Tibial nerve (tissue), 4 donors: Measurements from ENCODE around the gene ASPM. TPM values are rescaled to one million over a fixed set of nuclear protein-coding genes. Genes with fewer than 3 reads are reported as not detected.
"Not testable (repeated sequence)": the region's sequence is repeated elsewhere in the genome, so short reads cannot be mapped to it uniquely, and the experiment has no call there.

Experiments
- DNase-seq, 2 donors: peaks; one replicate each; pipeline ENCODE4 v3.0.0-alpha.2; 2019; ENCODE audit warnings: low spot score in 2 of 2
- H3K27ac ChIP-seq, 4 donors: fragments of 200-600 bp; sonication (generic) in 3 of 4; one replicate each; pipeline ENCODE4 v1.5.1; 2017 to 2019; ENCODE audit warnings: mild to moderate bottlenecking in 1 of 4
- H3K27me3 ChIP-seq, 2 donors: fragments of 200-600 bp; sonication (generic) in 1 of 2; one replicate each; pipeline versions ENCODE4 v1.5.1 to v1.6.0; 2017 to 2019
- H3K36me3 ChIP-seq, 3 donors: fragments of 200-600 bp; sonication (generic); one replicate each; pipeline ENCODE4 v1.5.1; 2018 to 2019
- H3K4me1 ChIP-seq, 4 donors: fragments of 200-600 bp; sonication (generic) in 3 of 4; one replicate each; pipeline ENCODE4 v1.5.1; 2017 to 2019
- H3K4me3 ChIP-seq, 4 donors: fragments of 200-600 bp; sonication (generic) in 3 of 4; one replicate each; pipeline ENCODE4 v1.5.1; 2017 to 2019; ENCODE audit warnings: mild to moderate bottlenecking in 1 of 4, moderate library complexity in 1 of 4
- H3K9me3 ChIP-seq, 4 donors: fragments of 200-600 bp; sonication (generic) in 3 of 4; one replicate each; pipeline ENCODE4 v1.5.1; 2017 to 2019
- CTCF ChIP-seq, 5 experiments: fragments of 200-600 bp in 3 of 5; fragments of 450-650 bp in 2 of 5; sonication (generic) in 3 of 5; IDR thresholded peaks; one replicate each; pipeline ENCODE4 v1.5.1; 2016 to 2019; ENCODE audit warnings: antibody characterized with exemption in 5 of 5, mild to moderate bottlenecking in 3 of 5, moderate library complexity in 2 of 5
- EP300 ChIP-seq, 2 donors: sonication (generic); formaldehyde crosslinking; IDR thresholded peaks; one replicate each; pipeline ENCODE4 v1.6.1; 2017; ENCODE audit warnings: antibody characterized with exemption in 2 of 2, mild to moderate bottlenecking in 1 of 2
- POLR2A ChIP-seq, 2 donors: fragments of 450-650 bp; IDR thresholded peaks; one replicate each; pipeline ENCODE4 v1.6.1; 2017; ENCODE audit warnings: antibody characterized with exemption in 2 of 2, mild to moderate bottlenecking in 2 of 2, moderate library complexity in 2 of 2
- WGBS, 2 donors: methylation state at CpG; one replicate each; pipeline ENCODE4 v1.1.5; 2018; 5-methylcytosine and 5-hydroxymethylcytosine counted together
- total RNA-seq, 4 donors: library from RNA; depleted of rRNA; stranded (reverse); fragments of >200 nt; gene quantifications; one replicate each; pipeline ENCODE4 v1.1.0, GENCODE V29; 2016

The ASPM gene
- total RNA-seq, 4 donors from 2014 or later: 0.22 to 0.60 (median 0.59) TPM; not detected in 1

- no peaks in the 10 kb centered on the region for H3K27me3 ChIP-seq
- no peak overlapping the region for H3K27ac ChIP-seq
- TF ChIP-seq POLR2A (IDR thresholded peaks at IDR 0.05) (no peak), CTCF (IDR thresholded peaks at IDR 0.05) (no peak), EP300 (IDR thresholded peaks at IDR 0.05) (no peak)
- DNase-seq: no peak
- no peak overlapping the region for H3K4me3 ChIP-seq
- no peaks in the 10 kb centered on the region for H3K9me3 ChIP-seq
- no peaks in the 10 kb centered on the region for H3K4me1 ChIP-seq
- no peaks in the 10 kb centered on the region for H3K36me3 ChIP-seq
Measured at GRCh38 chr1:197049100-197049499, 97.4 kb downstream of the ASPM start.

- H3K4me1 ChIP-seq: no peaks in the 10 kb centered on the region
- DNase-seq: no peak
- no peaks in the 10 kb centered on the region for H3K9me3 ChIP-seq
- WGBS, 2 donors: 78 to 87% methylated on average over 4 of the region's 4 CpGs
- no peak for TF ChIP-seq CTCF (IDR thresholded peaks at IDR 0.05)
- TF ChIP-seq EP300 (IDR thresholded peaks at IDR 0.05): no peak
- no peak for TF ChIP-seq POLR2A (IDR thresholded peaks at IDR 0.05)
- no peaks in the 10 kb centered on the region for H3K27me3 ChIP-seq
- no peak overlapping the region for H3K4me3 ChIP-seq
- no peaks in the 10 kb centered on the region for H3K36me3 ChIP-seq
- H3K27ac ChIP-seq: no peak overlapping the region
Measured at GRCh38 chr1:197042676-197043341, 103.7 kb downstream of the ASPM start.

- WGBS, 2 donors: 68 to 75% methylated on average over 7 of the region's 7 CpGs
- TF ChIP-seq EP300 (IDR thresholded peaks at IDR 0.05): no peak
- TF ChIP-seq CTCF (IDR thresholded peaks at IDR 0.05): no peak
- no peak for TF ChIP-seq POLR2A (IDR thresholded peaks at IDR 0.05)
- no peak for DNase-seq
- Histone ChIP-seq H3K27me3 (no peaks in the 10 kb centered on the region), H3K36me3 (no peaks in the 10 kb centered on the region), H3K4me3 (no peak overlapping the region), H3K4me1 (no peaks in the 10 kb centered on the region), H3K27ac (no peak overlapping the region), H3K9me3 (no peaks in the 10 kb centered on the region)
Measured at GRCh38 chr1:197041486-197042353, 104.7 kb downstream of the ASPM start.

- TF ChIP-seq POLR2A (IDR thresholded peaks at IDR 0.05) (no peak), EP300 (IDR thresholded peaks at IDR 0.05) (no peak), CTCF (IDR thresholded peaks at IDR 0.05) (no peak)
- Histone ChIP-seq H3K27ac (no peak overlapping the region), H3K36me3 (no peaks in the 10 kb centered on the region), H3K4me3 (no peak overlapping the region), H3K27me3 (no peaks in the 10 kb centered on the region), H3K4me1 (no peaks in the 10 kb centered on the region), H3K9me3 (no peaks in the 10 kb centered on the region)
- DNase-seq: no peak
- WGBS, 2 donors: 84 to 85% methylated on average over 3 of the region's 3 CpGs
Measured at GRCh38 chr1:197036861-197037260, 109.6 kb downstream of the ASPM start.

- H3K4me3 ChIP-seq, H3K27me3 ChIP-seq, H3K4me1 ChIP-seq, H3K27ac ChIP-seq, H3K36me3 ChIP-seq, H3K9me3 ChIP-seq, DNase-seq: not testable (repeated sequence)
- 77% methylated on average over 6 of the region's 6 CpGs for WGBS, 2 donors
Measured at GRCh38 chr1:197034631-197035339, 111.7 kb downstream of the ASPM start.

Other genes with a start within 250 kb of the ASPM start
- gene CFHR2, start 202.9 kb downstream of the ASPM start, total RNA-seq: not detected
- not detected for gene CFHR5, start 169.1 kb downstream of the ASPM start, total RNA-seq
- not detected for gene F13B, start 79.4 kb downstream of the ASPM start, total RNA-seq
- 10 to 100 TPM in 3 of 4 donors, 1 to 10 TPM in 1; 9.3 to 18.1 (median 13.3) TPM for gene ZBTB41, start 54.6 kb upstream of the ASPM start, total RNA-seq
- 1 to 10 TPM in 3 of 4 donors, under 1 TPM in 1; 0.60 to 4.0 (median 1.7) TPM for gene CRB1, start 121.6 kb upstream of the ASPM start, total RNA-seq